ENCODE data around the gene CTU1.

Gene CTU1

GRCh38 chr19:51066393-51067186, 41.6 kb downstream of the CTU1 start:
- TF ChIP-seq EGR2 (tag by site-specific recombination; IDR thresholded peaks at IDR 0.05; ENCODE audit: low read depth), result peak; percentile 43
- peak; percentile 22; the same call in 1 of the 2 replicates for TF ChIP-seq ZFHX2 (tag by site-specific recombination; conservative IDR thresholded peaks at IDR 0.05)
- TF ChIP-seq ZNF274 (IDR thresholded peaks at IDR 0.05; ENCODE audit: low read length), result no peak
- TF ChIP-seq ZNF274 (tag by site-specific recombination; IDR thresholded peaks at IDR 0.05; ENCODE audit: borderline replicate concordance), result no peak
- no peak for TF ChIP-seq ZNF16 (tag by site-specific recombination; IDR thresholded peaks at IDR 0.05; ENCODE audit: low read depth)
- no peak for TF ChIP-seq ZNF391 (tag by site-specific recombination; IDR thresholded peaks at IDR 0.05; ENCODE audit: borderline replicate concordance, low read depth)
- no peak for TF ChIP-seq ZNF626 (tag by site-specific recombination; IDR thresholded peaks at IDR 0.05)
- TF ChIP-seq KLF1 (tag by site-specific recombination; IDR thresholded peaks at IDR 0.05), result peak; percentile 81
- Histone ChIP-seq H3K4me3 (ENCODE audit: low read depth, low read length) (no peak overlapping the region), H3K36me3 (ENCODE audit: control insufficient read depth in 2 of 2, insufficient read depth in 1 of 2, low read length in 2 of 2) (no peaks in the 10 kb centered on the region), H3K27ac (ENCODE audit: extremely low read depth, low read depth, low read length) (no peak overlapping the region), H3K4me1 (ENCODE audit: control insufficient read depth, insufficient read depth, low read length) (no peaks in the 10 kb centered on the region), H3K9me3 (ENCODE audit: control insufficient read depth, insufficient read depth, low read depth, low read length) (no peaks in the 10 kb centered on the region)
- CTCF ChIA-PET, result interaction anchor here (1.1 to 1.3 kb wide), 2 partner anchors 14 to 29 kb away, joined by 6 read pairs; no protein-coding TSS in a partner anchor
- POLR2A ChIA-PET, result no interaction called here

- no peaks in the 10 kb centered on the region for H3K36me3 ChIP-seq (ENCODE audit: control insufficient read depth in 2 of 2, insufficient read depth in 1 of 2, low read length in 2 of 2)
- peak overlapping the region; percentile 27; the same call in 1 of the 2 replicates for H3K4me3 ChIP-seq (ENCODE audit: low read depth, low read length)
- ChIA-PET CTCF (interaction anchor here (0.9 to 1.3 kb wide), 3 partner anchors 15 to 44 kb away, joined by 6 to 8 read pairs (median 6); no protein-coding TSS in a partner anchor), POLR2A (interaction anchor here (1.0 kb wide), 1 partner anchor 267 kb away, joined by 3 read pairs; no protein-coding TSS in a partner anchor)
- no peaks in the 10 kb centered on the region for H3K4me1 ChIP-seq (ENCODE audit: control insufficient read depth, insufficient read depth, low read length)
- H3K9me3 ChIP-seq (ENCODE audit: control insufficient read depth, insufficient read depth, low read depth, low read length), result no peaks in the 10 kb centered on the region
- H3K27ac ChIP-seq (ENCODE audit: extremely low read depth, low read depth, low read length), result no peak overlapping the region
- TF ChIP-seq ZNF24 (tag by site-specific recombination; IDR thresholded peaks at IDR 0.05) (no peak), EGR2 (tag by site-specific recombination; IDR thresholded peaks at IDR 0.05; ENCODE audit: low read depth) (peak; percentile 11; the same call in 1 of the 2 replicates)
These were observed 42.8 kb downstream of the CTU1 start for GRCh38 chr19:51065221-51065960.

GRCh38 chr19:51064534-51065220, 43.5 kb downstream of the CTU1 start, which contains the start of gene KLK13:
TSS of gene KLK13 (minus strand) at chr19:51065092. CDS start at chr19:51065067, 25 bp downstream.
- H3K9me3 ChIP-seq (ENCODE audit: control insufficient read depth, insufficient read depth, low read depth, low read length), result no peaks in the 10 kb centered on the region
- H3K36me3 ChIP-seq (ENCODE audit: control insufficient read depth in 2 of 2, insufficient read depth in 1 of 2, low read length in 2 of 2), result no peaks in the 10 kb centered on the region
- H3K4me3 ChIP-seq (ENCODE audit: low read depth, low read length), result peak within 1 kb of the TSS; percentile 27
- CTCF ChIA-PET, result interaction anchor here (0.6 to 1.3 kb wide), 2 partner anchors 31 to 219 kb away, joined by 3 to 6 read pairs; no protein-coding TSS in a partner anchor
- TF ChIP-seq ELK4 (IDR thresholded peaks at IDR 0.05; ENCODE audit: borderline replicate concordance, low read depth, low read length) (no peak), EGR2 (tag by site-specific recombination; IDR thresholded peaks at IDR 0.05; ENCODE audit: low read depth) (peak; percentile 68), WT1 (tag by site-specific recombination; IDR thresholded peaks at IDR 0.05) (no peak), ZNF626 (tag by site-specific recombination; IDR thresholded peaks at IDR 0.05) (no peak), MZF1 (tag by site-specific recombination; IDR thresholded peaks at IDR 0.05; ENCODE audit: borderline replicate concordance) (no peak), ZNF561 (tag by site-specific recombination; IDR thresholded peaks at IDR 0.05; ENCODE audit: borderline replicate concordance) (no peak), SP3 (tag by site-specific recombination; IDR thresholded peaks at IDR 0.05) (peak; percentile 62), ZNF530 (tag by site-specific recombination; IDR thresholded peaks at IDR 0.05; ENCODE audit: low read depth) (no peak), KLF9 (tag by site-specific recombination; IDR thresholded peaks at IDR 0.05; ENCODE audit: low read depth) (no peak), ATF2 (tag by site-specific recombination; IDR thresholded peaks at IDR 0.05; ENCODE audit: low read depth) (no peak), HOXA7 (CRISPR knock-in tag; IDR thresholded peaks at IDR 0.05; ENCODE audit: borderline replicate concordance) (no peak), ZFHX2 (tag by site-specific recombination; conservative IDR thresholded peaks at IDR 0.05) (peak; percentile 71; the same call in 1 of the 2 replicates), ZNF549 (tag by site-specific recombination; IDR thresholded peaks at IDR 0.05) (no peak), PBX3 (CRISPR knock-in tag; IDR thresholded peaks at IDR 0.05) (0 out of 2 replicates have a peak, but pooled peaks have one; percentile 26), GFI1B (tag by site-specific recombination; IDR thresholded peaks at IDR 0.05) (no peak), ZNF19 (tag by site-specific recombination; IDR thresholded peaks at IDR 0.05; ENCODE audit: low read depth) (no peak), YY1 (tag by site-specific recombination; IDR thresholded peaks at IDR 0.05) (no peak)
- POLR2A ChIA-PET, result interaction anchor here (0.7 kb wide), 1 partner anchor 29 kb away, joined by 3 read pairs; no protein-coding TSS in a partner anchor
- H3K27ac ChIP-seq (ENCODE audit: extremely low read depth, low read depth, low read length), result no peak within 1 kb of the TSS
- H3K4me1 ChIP-seq (ENCODE audit: control insufficient read depth, insufficient read depth, low read length), result no peaks in the 10 kb centered on the region
